Panc1 (cell line): ENCODE results near the gene ATF5. TPM values are rescaled to one million over a fixed set of nuclear protein-coding genes. Genes with fewer than 3 reads are reported as not detected.

ENCODE experiments used
- ATAC-seq: fragments of 200-7000 bp; cut with Tn5 transposase; 2 replicates; pipeline ENCODE4 v1.9.1; 2020; ENCODE audit warnings: mild to moderate bottlenecking, moderate library complexity
- BruUV-seq: library from RNA; stranded (reverse); fragments of 400-500 nt; replicated peaks from 2 replicates; lab custom pipeline; 2021; lab: Mats Ljungman, UMichigan
- CTCF ChIA-PET: fragments of 300-600 bp; sonication (Branson Sonifier 250); formaldehyde crosslinking; loops from one replicate; lab custom pipeline; 2022; ENCODE audit warnings: antibody characterized with exemption; lab: Charles Lee
- POLR2A ChIA-PET: fragments of 300-600 bp; sonication (Branson Sonifier 250); formaldehyde crosslinking; loops from one replicate; lab custom pipeline; 2022; ENCODE audit warnings: antibody characterized with exemption; lab: Charles Lee
- DNase-seq: peaks from one replicate; pipeline ENCODE4 v3.0.0-alpha.2; 2010; ENCODE audit warnings: low read depth, low spot score
- H3K27ac ChIP-seq: 2 replicates; pipeline ENCODE4 v1.5.1; 2011; ENCODE audit warnings: mild to moderate bottlenecking, low read length, inconsistent platforms
- H3K27me3 ChIP-seq: fragments of 200-500 bp; sonication (Bioruptor generic); 2 replicates; pipeline ENCODE4 v1.6.0; 2014; ENCODE audit warnings: low read length, inconsistent platforms; ENCODE audit not compliant: control insufficient read depth, insufficient read depth
- H3K36me3 ChIP-seq: fragments of 200-500 bp; sonication (Bioruptor generic); 2 replicates; pipeline ENCODE4 v1.5.1; 2014; ENCODE audit warnings: inconsistent platforms, mild to moderate bottlenecking, low read length, moderate library complexity; ENCODE audit not compliant: control insufficient read depth, insufficient read depth
- H3K4me1 ChIP-seq: 2 replicates; pipeline ENCODE4 v1.5.1; 2011; ENCODE audit warnings: inconsistent platforms, mild to moderate bottlenecking, low read length, moderate library complexity; ENCODE audit not compliant: control insufficient read depth, insufficient read depth
- H3K4me3 ChIP-seq, 2 experiments: 2 replicates each; pipeline ENCODE4 v1.5.1; 2011 to 2012; ENCODE audit warnings: low read depth in 2 of 2, low read length in 2 of 2, mild to moderate bottlenecking in 2 of 2, inconsistent platforms in 1 of 2, moderate library complexity in 1 of 2
- H3K9me3 ChIP-seq: fragments of 200-500 bp; sonication (Bioruptor generic); 2 replicates; pipeline ENCODE4 v1.5.1; 2014; ENCODE audit warnings: low read depth, mild to moderate bottlenecking, inconsistent platforms, low read length, moderate library complexity; ENCODE audit not compliant: control insufficient read depth, insufficient read depth
- POLR2AphosphoS5 ChIP-seq: IDR thresholded peaks from 2 replicates; pipeline ENCODE4 v1.6.1; 2012; ENCODE audit warnings: mild to moderate bottlenecking, low read depth, low read length, moderate library complexity
- SIN3A ChIP-seq: IDR thresholded peaks from 2 replicates; pipeline ENCODE4 v1.6.1; 2012; ENCODE audit warnings: low read depth, mild to moderate bottlenecking, low read length, moderate library complexity, borderline replicate concordance; ENCODE audit not compliant: insufficient read depth
- TCF7L2 ChIP-seq: IDR thresholded peaks from 2 replicates; pipeline ENCODE4 v1.6.1; 2011; ENCODE audit warnings: mild to moderate bottlenecking, low read depth, low read length, inconsistent platforms
- in situ Hi-C: cut with HindIII; loops from 2 replicates; pipeline ENCODE4 v1.10.0; 2016; ENCODE audit warnings: low sequenced_read_pairs, low pct_unique_long_range_greater_than_20kb
- intact Hi-C: fragments of 100-400 bp; cut with micrococcal nuclease; formaldehyde crosslinking; loops from one replicate; pipeline ENCODE4 v1.10.0; 2022; ENCODE audit not compliant: unreplicated experiment
- total RNA-seq: library from RNA; stranded (reverse); gene quantifications from one replicate; pipeline ENCODE4 v1.2.1, GENCODE V29; 2021; ENCODE audit not compliant: unreplicated experiment
- TF ChIP-seq, protein P1 (sequence below), 2 experiments: IDR thresholded peaks; 2 replicates each; pipeline ENCODE4 v1.6.1; 2011 to 2012; ENCODE audit warnings: low read depth in 2 of 2, control low read depth in 1 of 2, low read length in 1 of 2, mild to moderate bottlenecking in 1 of 2, moderate library complexity in 1 of 2; ENCODE audit not compliant: insufficient read depth in 1 of 2
- TF ChIP-seq, protein P2 (sequence below): fragments of 450-650 bp; IDR thresholded peaks from 2 replicates; pipeline ENCODE4 v1.5.1; 2017; ENCODE audit warnings: mild to moderate bottlenecking

Gene ATF5
- total RNA-seq, 1 experiment from 2014 or later: 104 TPM

DNA sequence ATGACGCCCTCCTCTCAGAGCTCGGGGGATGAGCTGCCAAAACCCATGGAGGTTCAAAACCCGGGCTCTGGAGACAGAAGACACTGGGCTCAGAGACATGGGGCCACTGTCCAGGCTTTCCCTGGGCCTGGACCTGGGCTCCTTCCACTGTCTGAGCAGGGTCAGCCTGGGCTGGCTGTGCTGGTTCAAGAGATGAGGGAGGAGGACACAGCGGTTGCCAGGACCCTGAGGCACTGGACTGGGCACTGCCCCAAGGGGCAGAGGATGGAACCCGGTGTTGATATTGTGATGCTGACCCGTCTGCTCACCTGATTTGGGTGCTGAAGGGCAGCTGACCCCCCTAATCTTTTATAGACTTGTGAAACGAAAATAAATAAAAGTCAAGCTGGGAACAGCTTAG, 46.0 kb downstream of the ATF5 start:
- DNase-seq: no peak
- in situ Hi-C loops: no loop called here
- ATAC-seq: no peak
- CTCF ChIA-PET: no interaction called here
- no peak overlapping the region for H3K4me3 ChIP-seq
- H3K27me3 ChIP-seq: no peaks in the 10 kb centered on the region
- H3K9me3 ChIP-seq: no peaks in the 10 kb centered on the region
- BruUV-seq: no TSS peak
- POLR2A ChIA-PET: interaction anchor here (0.6 kb wide), 1 partner anchor 49 kb away, joined by 4 read pairs; no protein-coding TSS in a partner anchor
- no peak overlapping the region for H3K27ac ChIP-seq
- no peaks in the 10 kb centered on the region for H3K36me3 ChIP-seq
- H3K4me1 ChIP-seq: no peaks in the 10 kb centered on the region
- intact Hi-C loops: no loop called here
- no peak for TF ChIP-seq TCF7L2
- TF ChIP-seq, protein P1, sequence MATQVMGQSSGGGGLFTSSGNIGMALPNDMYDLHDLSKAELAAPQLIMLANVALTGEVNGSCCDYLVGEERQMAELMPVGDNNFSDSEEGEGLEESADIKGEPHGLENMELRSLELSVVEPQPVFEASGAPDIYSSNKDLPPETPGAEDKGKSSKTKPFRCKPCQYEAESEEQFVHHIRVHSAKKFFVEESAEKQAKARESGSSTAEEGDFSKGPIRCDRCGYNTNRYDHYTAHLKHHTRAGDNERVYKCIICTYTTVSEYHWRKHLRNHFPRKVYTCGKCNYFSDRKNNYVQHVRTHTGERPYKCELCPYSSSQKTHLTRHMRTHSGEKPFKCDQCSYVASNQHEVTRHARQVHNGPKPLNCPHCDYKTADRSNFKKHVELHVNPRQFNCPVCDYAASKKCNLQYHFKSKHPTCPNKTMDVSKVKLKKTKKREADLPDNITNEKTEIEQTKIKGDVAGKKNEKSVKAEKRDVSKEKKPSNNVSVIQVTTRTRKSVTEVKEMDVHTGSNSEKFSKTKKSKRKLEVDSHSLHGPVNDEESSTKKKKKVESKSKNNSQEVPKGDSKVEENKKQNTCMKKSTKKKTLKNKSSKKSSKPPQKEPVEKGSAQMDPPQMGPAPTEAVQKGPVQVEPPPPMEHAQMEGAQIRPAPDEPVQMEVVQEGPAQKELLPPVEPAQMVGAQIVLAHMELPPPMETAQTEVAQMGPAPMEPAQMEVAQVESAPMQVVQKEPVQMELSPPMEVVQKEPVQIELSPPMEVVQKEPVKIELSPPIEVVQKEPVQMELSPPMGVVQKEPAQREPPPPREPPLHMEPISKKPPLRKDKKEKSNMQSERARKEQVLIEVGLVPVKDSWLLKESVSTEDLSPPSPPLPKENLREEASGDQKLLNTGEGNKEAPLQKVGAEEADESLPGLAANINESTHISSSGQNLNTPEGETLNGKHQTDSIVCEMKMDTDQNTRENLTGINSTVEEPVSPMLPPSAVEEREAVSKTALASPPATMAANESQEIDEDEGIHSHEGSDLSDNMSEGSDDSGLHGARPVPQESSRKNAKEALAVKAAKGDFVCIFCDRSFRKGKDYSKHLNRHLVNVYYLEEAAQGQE (IDR thresholded peaks at IDR 0.05; ENCODE audit: insufficient read depth in 1 of 2, low read depth in 2 of 2, low read length in 1 of 2): no peak
- TF ChIP-seq, protein P2, sequence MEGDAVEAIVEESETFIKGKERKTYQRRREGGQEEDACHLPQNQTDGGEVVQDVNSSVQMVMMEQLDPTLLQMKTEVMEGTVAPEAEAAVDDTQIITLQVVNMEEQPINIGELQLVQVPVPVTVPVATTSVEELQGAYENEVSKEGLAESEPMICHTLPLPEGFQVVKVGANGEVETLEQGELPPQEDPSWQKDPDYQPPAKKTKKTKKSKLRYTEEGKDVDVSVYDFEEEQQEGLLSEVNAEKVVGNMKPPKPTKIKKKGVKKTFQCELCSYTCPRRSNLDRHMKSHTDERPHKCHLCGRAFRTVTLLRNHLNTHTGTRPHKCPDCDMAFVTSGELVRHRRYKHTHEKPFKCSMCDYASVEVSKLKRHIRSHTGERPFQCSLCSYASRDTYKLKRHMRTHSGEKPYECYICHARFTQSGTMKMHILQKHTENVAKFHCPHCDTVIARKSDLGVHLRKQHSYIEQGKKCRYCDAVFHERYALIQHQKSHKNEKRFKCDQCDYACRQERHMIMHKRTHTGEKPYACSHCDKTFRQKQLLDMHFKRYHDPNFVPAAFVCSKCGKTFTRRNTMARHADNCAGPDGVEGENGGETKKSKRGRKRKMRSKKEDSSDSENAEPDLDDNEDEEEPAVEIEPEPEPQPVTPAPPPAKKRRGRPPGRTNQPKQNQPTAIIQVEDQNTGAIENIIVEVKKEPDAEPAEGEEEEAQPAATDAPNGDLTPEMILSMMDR: no peak
- TF ChIP-seq SIN3A: no peak
- TF ChIP-seq POLR2AphosphoS5: no peak

DNA sequence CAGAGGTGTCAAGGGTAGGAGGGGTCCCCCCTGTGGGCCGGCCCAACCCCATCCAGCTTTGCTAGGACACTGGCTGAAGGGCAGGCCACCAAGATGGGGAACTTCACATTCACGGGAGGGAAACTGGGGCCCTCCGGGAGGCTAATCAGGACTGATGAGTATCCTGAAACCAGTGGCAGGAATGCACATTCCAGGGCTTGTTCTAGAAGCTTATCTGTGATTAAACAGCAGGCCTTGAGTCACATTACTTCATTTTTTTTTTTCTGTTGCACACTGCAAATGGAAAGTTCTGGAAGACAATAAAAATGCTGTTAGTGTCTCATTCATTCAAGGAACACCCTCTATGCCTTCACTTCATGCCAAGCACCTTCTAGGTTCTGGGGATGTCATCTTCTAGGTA, 47.5 kb downstream of the ATF5 start:
- H3K4me1 ChIP-seq: no peaks in the 10 kb centered on the region
- CTCF ChIA-PET: no interaction called here
- ATAC-seq (no peak), DNase-seq (no peak)
- POLR2A ChIA-PET: no interaction called here
- H3K27me3 ChIP-seq: no peaks in the 10 kb centered on the region
- no peak overlapping the region for H3K4me3 ChIP-seq
- in situ Hi-C loops: no loop called here
- no peak overlapping the region for H3K27ac ChIP-seq
- TF ChIP-seq, protein P2: no peak
- TF ChIP-seq TCF7L2 (no peak), SIN3A (no peak), POLR2AphosphoS5 (no peak)
- TF ChIP-seq, protein P1 (IDR thresholded peaks at IDR 0.05; ENCODE audit: insufficient read depth in 1 of 2, low read depth in 2 of 2, low read length in 1 of 2): no peak
- H3K36me3 ChIP-seq: no peaks in the 10 kb centered on the region
- H3K9me3 ChIP-seq: no peaks in the 10 kb centered on the region
- intact Hi-C loops: no loop called here
- no TSS peak for BruUV-seq
